Measurements from ENCODE around the gene CAMSAP2.

The CAMSAP2 gene

GRCh38 chr1:200738327-200738948 lies at the start of gene CAMSAP2:
Gene CAMSAP2, plus strand, starts transcription at chr1:200738893. Its CDS starts 935 bp downstream, at chr1:200739828.
- DNase-seq (ENCODE audit: low read depth in 2 of 2) = peak; percentile 61 to 65

GRCh38 chr1:200692316-200692715 lies 46.4 kb upstream of the CAMSAP2 start:
- DNase-seq (ENCODE audit: low read depth in 2 of 2) = no peak

- DNase-seq (ENCODE audit: low read depth in 2 of 2) = no peak
These were observed 45.4 kb upstream of the CAMSAP2 start for GRCh38 chr1:200693327-200693726.

- DNase-seq (ENCODE audit: low read depth in 2 of 2) = no peak
These were observed 44.0 kb upstream of the CAMSAP2 start for GRCh38 chr1:200694738-200695137.

- DNase-seq (ENCODE audit: low read depth in 2 of 2) = no peak
These were observed 38.8 kb upstream of the CAMSAP2 start for GRCh38 chr1:200699871-200700270.

- DNase-seq (ENCODE audit: low read depth in 2 of 2) = no peak
These were observed 33.6 kb upstream of the CAMSAP2 start for GRCh38 chr1:200704986-200705500.

- DNase-seq (ENCODE audit: low read depth in 2 of 2) = no peak
These were observed 32.4 kb upstream of the CAMSAP2 start for GRCh38 chr1:200706111-200706814.

- DNase-seq (ENCODE audit: low read depth in 2 of 2) = no peak
These were observed 31.6 kb upstream of the CAMSAP2 start for GRCh38 chr1:200707116-200707515.

GRCh38 chr1:200708161-200708560 lies 30.5 kb upstream of the CAMSAP2 start:
- no peak for DNase-seq (ENCODE audit: low read depth in 2 of 2)

- no peak for DNase-seq (ENCODE audit: low read depth in 2 of 2)
These were observed 29.9 kb upstream of the CAMSAP2 start for GRCh38 chr1:200708769-200709168.

- no peak for DNase-seq (ENCODE audit: low read depth in 2 of 2)
These were observed 28.5 kb upstream of the CAMSAP2 start for GRCh38 chr1:200710166-200710565.

GRCh38 chr1:200714504-200715187 lies 24.0 kb upstream of the CAMSAP2 start:
- DNase-seq (ENCODE audit: low read depth in 2 of 2) = no peak

- DNase-seq (ENCODE audit: low read depth in 2 of 2) = no peak
These were observed 18.5 kb upstream of the CAMSAP2 start for GRCh38 chr1:200720199-200720598.

- DNase-seq (ENCODE audit: low read depth in 2 of 2) = no peak
These were observed 14.6 kb upstream of the CAMSAP2 start for GRCh38 chr1:200724064-200724463.

- no peak for DNase-seq (ENCODE audit: low read depth in 2 of 2)
These were observed 11.4 kb upstream of the CAMSAP2 start for GRCh38 chr1:200727257-200727656.

GRCh38 chr1:200729863-200730262 lies 8.8 kb upstream of the CAMSAP2 start:
- no peak for DNase-seq (ENCODE audit: low read depth in 2 of 2)

GRCh38 chr1:200731654-200732332 lies 6.9 kb upstream of the CAMSAP2 start:
- DNase-seq (ENCODE audit: low read depth in 2 of 2) = no peak

- DNase-seq (ENCODE audit: low read depth in 2 of 2) = no peak
These were observed 6.3 kb upstream of the CAMSAP2 start for GRCh38 chr1:200732438-200732837.

GRCh38 chr1:200733907-200734306 lies 4.8 kb upstream of the CAMSAP2 start:
- DNase-seq (ENCODE audit: low read depth in 2 of 2) = no peak

GRCh38 chr1:200737647-200738291 lies 924 bp upstream of the CAMSAP2 start:
- no peak for DNase-seq (ENCODE audit: low read depth in 2 of 2)

GRCh38 chr1:200738949-200739651 lies 407 bp downstream of the CAMSAP2 start:
- DNase-seq (ENCODE audit: low read depth in 2 of 2) = peak; percentile 41 to 45
